ENCODE results near the gene ZER1.

Gene ZER1

DNA sequence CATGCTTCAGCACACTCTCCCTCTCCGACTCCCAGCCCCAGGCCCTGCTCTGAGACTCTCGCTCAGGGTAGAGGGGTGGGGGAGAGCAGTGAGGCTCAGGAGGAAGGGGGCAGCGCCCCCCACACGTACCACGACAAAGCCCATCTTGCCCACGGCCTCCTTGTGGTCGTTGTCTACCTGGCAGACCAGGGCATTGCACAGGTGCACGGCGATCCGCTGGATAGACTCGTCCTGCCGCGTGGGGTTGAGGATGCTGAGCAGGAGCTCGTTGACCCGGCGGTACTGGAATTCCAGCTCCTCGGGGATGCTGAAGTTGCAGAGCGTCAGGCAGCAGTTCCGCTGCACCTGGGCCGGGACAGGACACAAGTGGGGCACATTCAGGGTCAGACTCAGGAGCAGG, 29.3 kb downstream of the ZER1 start:
- H3K9me3 ChIP-seq (replicated peaks; ENCODE audit: insufficient read depth, low read length): no peaks in the 10 kb centered on the region
- no peaks in the 10 kb centered on the region for H3K79me2 ChIP-seq (ENCODE audit: low read length)
- H3K9me2 ChIP-seq (replicated peaks; ENCODE audit: insufficient read depth, low read length): no peaks in the 10 kb centered on the region
- H3K27ac ChIP-seq (ENCODE audit: low read length): no peak overlapping the region
- H2AFZ ChIP-seq (ENCODE audit: low read length): no peak overlapping the region
- H3K4me1 ChIP-seq (ENCODE audit: low read length): no peaks in the 10 kb centered on the region
- DNase-seq: no peak
- H3K27me3 ChIP-seq (replicated peaks; ENCODE audit: insufficient read depth, low read length): no peaks in the 10 kb centered on the region
- H4K20me1 ChIP-seq (ENCODE audit: insufficient read depth, low read length): no peaks in the 10 kb centered on the region
- H3K4me2 ChIP-seq (ENCODE audit: low read depth, low read length): no peak overlapping the region
- H3K36me3 ChIP-seq (replicated peaks; ENCODE audit: insufficient read depth, low read length): no peaks in the 10 kb centered on the region
- no peak overlapping the region for H3K4me3 ChIP-seq (ENCODE audit: low read length)
- no peaks in the 10 kb centered on the region for H3F3A ChIP-seq (ENCODE audit: insufficient read depth, low read length)
- H3K9ac ChIP-seq (ENCODE audit: low read length): no peak overlapping the region
- TF ChIP-seq EZH2 (optimal IDR thresholded peaks at IDR 0.05; ENCODE audit: low read depth, low read length): no peak
- TF ChIP-seq EZH2phosphoT487 (IDR thresholded peaks at IDR 0.05; ENCODE audit: low read length): no peak
- TF ChIP-seq, protein P1, sequence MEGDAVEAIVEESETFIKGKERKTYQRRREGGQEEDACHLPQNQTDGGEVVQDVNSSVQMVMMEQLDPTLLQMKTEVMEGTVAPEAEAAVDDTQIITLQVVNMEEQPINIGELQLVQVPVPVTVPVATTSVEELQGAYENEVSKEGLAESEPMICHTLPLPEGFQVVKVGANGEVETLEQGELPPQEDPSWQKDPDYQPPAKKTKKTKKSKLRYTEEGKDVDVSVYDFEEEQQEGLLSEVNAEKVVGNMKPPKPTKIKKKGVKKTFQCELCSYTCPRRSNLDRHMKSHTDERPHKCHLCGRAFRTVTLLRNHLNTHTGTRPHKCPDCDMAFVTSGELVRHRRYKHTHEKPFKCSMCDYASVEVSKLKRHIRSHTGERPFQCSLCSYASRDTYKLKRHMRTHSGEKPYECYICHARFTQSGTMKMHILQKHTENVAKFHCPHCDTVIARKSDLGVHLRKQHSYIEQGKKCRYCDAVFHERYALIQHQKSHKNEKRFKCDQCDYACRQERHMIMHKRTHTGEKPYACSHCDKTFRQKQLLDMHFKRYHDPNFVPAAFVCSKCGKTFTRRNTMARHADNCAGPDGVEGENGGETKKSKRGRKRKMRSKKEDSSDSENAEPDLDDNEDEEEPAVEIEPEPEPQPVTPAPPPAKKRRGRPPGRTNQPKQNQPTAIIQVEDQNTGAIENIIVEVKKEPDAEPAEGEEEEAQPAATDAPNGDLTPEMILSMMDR (IDR thresholded peaks at IDR 0.05; ENCODE audit: low read length): no peak

DNA sequence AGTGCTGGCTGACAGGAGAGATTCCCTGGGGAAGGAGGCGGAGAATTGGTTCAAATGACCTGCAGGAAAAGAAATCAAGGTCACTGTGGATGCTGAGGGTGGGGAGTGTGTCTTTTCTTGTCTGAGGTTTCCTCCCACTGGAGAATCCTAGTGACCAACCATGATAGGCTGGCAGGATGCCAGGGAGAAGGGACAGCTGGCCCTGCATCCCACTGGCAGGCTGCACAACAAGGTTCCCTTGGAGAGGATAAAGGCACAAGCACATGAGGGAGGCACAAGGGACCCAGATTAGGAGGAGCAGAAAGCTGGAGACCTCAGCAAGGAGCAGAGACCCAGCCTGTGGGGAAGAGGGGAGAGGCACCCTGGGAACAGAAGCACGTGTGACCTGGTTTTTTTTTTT, 36.4 kb downstream of the ZER1 start:
- no peak overlapping the region for H3K4me2 ChIP-seq (ENCODE audit: low read depth, low read length)
- no peak overlapping the region for H3K27ac ChIP-seq (ENCODE audit: low read length)
- no peaks in the 10 kb centered on the region for H3K9me2 ChIP-seq (replicated peaks; ENCODE audit: insufficient read depth, low read length)
- no peak for DNase-seq
- no peaks in the 10 kb centered on the region for H3K36me3 ChIP-seq (replicated peaks; ENCODE audit: insufficient read depth, low read length)
- H3K4me1 ChIP-seq (ENCODE audit: low read length): no peaks in the 10 kb centered on the region
- no peaks in the 10 kb centered on the region for H4K20me1 ChIP-seq (ENCODE audit: insufficient read depth, low read length)
- no peaks in the 10 kb centered on the region for H3F3A ChIP-seq (ENCODE audit: insufficient read depth, low read length)
- H3K9ac ChIP-seq (ENCODE audit: low read length): no peak overlapping the region
- no peaks in the 10 kb centered on the region for H3K79me2 ChIP-seq (ENCODE audit: low read length)
- H3K9me3 ChIP-seq (replicated peaks; ENCODE audit: insufficient read depth, low read length): no peaks in the 10 kb centered on the region
- H3K27me3 ChIP-seq (replicated peaks; ENCODE audit: insufficient read depth, low read length): no peaks in the 10 kb centered on the region
- no peak overlapping the region for H3K4me3 ChIP-seq (ENCODE audit: low read length)
- TF ChIP-seq EZH2 (optimal IDR thresholded peaks at IDR 0.05; ENCODE audit: low read depth, low read length): no peak
- TF ChIP-seq, protein P1 (IDR thresholded peaks at IDR 0.05; ENCODE audit: low read length): no peak
- no peak for TF ChIP-seq EZH2phosphoT487 (IDR thresholded peaks at IDR 0.05; ENCODE audit: low read length)
- no peak overlapping the region for H2AFZ ChIP-seq (ENCODE audit: low read length)

DNA sequence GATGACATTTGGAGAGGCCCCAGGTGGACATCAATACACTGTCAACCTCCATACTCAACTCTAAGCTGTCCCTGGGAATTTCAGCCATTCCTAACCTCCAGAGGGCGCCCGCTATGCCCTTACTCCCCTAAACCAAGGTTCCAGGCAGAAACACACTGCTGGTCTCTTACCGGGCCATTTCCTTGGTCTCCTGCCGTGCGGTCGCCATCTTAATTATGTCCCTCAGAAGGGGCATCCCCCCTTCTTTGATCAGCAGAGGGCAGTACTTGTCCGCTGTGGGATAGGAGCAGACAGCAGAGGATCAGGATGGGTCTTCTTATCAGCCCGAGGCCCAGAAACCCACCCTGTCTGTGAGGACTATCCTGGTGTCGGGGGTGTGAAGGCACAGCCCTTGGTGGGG, 38.5 kb downstream of the ZER1 start:
- Histone ChIP-seq H3K9me2 (replicated peaks; ENCODE audit: insufficient read depth, low read length) (no peaks in the 10 kb centered on the region), H3K27me3 (replicated peaks; ENCODE audit: insufficient read depth, low read length) (no peaks in the 10 kb centered on the region), H3K4me1 (ENCODE audit: low read length) (no peaks in the 10 kb centered on the region), H3K79me2 (ENCODE audit: low read length) (no peaks in the 10 kb centered on the region), H2AFZ (ENCODE audit: low read length) (no peak overlapping the region), H3K4me2 (ENCODE audit: low read depth, low read length) (no peak overlapping the region), H3F3A (ENCODE audit: insufficient read depth, low read length) (no peaks in the 10 kb centered on the region), H4K20me1 (ENCODE audit: insufficient read depth, low read length) (no peaks in the 10 kb centered on the region), H3K9me3 (replicated peaks; ENCODE audit: insufficient read depth, low read length) (no peaks in the 10 kb centered on the region), H3K9ac (ENCODE audit: low read length) (no peak overlapping the region), H3K4me3 (ENCODE audit: low read length) (no peak overlapping the region), H3K36me3 (replicated peaks; ENCODE audit: insufficient read depth, low read length) (no peaks in the 10 kb centered on the region), H3K27ac (ENCODE audit: low read length) (no peak overlapping the region)
- TF ChIP-seq EZH2 (optimal IDR thresholded peaks at IDR 0.05; ENCODE audit: low read depth, low read length): no peak
- TF ChIP-seq, protein P1 (IDR thresholded peaks at IDR 0.05; ENCODE audit: low read length): peak; percentile 29
- no peak for DNase-seq
